ENCODE measurements around the gene GREM1.

Gene GREM1

DNA sequence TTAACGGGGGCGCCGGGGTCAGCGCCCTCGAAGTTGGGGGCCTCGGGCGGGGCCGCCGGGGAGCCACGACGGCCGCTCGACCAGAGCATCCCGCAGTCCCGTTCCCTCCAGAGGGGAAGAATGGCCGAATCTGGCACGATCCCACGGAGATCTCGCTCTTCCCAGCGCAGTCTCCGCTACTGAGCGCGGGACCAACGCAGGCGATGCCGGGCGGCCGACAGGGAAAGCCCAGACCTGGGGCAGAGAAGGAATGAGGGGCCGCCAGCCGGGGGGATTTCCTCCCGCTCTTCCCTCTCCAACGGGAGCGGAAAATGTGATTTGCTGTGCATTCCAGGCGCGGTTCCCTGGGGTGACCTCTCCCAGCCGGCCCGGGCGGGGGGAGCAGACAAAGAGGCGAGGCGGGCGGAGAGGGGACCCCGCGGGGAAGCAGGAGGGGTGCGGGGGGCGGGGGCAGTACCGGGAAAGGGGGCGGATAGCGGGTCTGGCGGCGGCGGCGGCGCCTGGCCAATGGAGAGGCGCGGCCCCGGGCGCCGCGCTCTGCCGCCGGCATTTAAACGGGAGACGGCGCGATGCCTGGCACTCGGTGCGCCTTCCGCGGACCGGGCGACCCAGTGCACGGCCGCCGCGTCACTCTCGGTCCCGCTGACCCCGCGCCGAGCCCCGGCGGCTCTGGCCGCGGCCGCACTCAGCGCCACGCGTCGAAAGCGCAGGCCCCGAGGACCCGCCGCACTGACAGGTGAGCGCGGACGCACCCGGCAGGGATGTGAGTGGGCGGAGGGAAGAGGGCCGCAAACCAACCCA lies at the start of gene GREM1:
GREM1 (plus strand) TSS at position 579 of the 801 bp plus-strand sequence. CDS start 12,687 bp downstream, outside the sequence.
- peak in 7 of 14 donors; percentile 9 to 46 (median 35) for DNase-seq

DNA sequence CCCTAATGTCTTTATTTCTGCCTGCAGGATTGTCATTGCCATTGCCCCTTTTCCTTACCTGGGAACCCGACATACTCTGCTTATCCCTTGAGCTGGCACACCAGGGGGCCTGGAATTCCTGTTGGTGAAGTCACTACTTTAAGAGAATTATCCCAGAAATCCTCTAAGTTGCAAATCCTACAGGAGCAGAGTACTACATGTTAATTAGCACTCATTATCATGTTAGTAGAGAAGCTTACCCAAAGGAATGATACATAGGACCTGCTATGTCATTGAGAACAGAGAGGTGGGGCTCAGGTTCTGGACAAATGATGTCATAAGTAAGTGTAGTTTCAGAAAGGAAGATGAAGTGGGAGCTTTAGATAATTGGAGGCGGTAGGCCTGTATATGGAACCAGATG lies 48.9 kb upstream of the GREM1 start:
- no peak for DNase-seq

DNA sequence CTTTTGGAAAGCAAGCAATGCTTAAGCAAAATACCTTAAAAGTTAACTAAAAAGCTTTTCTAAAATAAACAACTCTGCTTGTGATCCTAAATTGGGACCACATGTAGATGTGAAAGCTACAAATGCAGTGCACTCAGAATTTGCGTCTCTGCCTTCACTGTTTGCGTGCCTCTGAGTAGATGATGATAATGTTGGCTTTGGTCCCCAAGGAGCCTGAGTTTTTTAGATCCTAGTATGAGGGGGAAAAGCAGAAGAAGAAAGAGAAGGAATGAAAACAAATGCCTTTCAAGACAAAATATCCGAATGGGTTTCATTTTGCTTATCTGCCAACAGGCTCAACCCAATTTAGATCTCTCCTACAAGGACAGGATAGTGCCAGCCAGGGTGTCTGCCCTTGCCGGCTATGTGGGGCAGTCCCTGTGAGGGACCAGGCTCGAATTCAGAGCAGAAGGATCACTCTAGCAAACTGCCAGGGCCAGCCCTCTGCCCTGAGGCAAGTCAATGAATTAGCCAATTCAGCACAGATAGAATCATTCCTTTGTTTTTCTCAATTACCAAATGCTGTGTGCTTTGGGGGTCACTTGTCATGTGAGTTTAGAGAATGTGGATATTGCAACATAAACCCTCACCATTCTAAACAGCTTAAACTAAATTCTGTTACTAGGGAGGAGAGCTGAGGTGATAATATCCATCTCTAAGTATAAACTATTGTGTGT lies 47.8 kb upstream of the GREM1 start:
- DNase-seq, result peak in 11 of 14 donors; percentile 7 to 67 (median 51)

DNA sequence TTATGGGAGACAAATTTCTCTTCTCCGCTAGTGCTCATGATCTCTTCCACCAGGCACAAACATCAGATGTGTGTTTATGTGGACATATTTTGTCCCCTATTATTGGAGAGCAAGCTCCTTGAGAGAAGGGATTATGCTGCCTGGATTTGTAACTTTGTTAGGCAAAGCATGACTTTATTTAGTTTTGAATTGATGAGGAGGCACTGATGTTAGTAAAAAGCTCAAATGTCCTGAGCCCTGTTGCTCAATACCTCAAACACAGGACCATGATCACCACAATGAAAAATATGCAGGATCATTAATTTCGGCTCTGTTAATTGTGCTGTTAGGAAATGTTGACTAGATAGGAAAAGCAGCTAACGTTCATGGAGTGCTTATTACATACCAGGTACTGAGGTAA lies 47.2 kb upstream of the GREM1 start:
- peak in 2 of 14 donors; percentile 37 to 44 for DNase-seq

DNA sequence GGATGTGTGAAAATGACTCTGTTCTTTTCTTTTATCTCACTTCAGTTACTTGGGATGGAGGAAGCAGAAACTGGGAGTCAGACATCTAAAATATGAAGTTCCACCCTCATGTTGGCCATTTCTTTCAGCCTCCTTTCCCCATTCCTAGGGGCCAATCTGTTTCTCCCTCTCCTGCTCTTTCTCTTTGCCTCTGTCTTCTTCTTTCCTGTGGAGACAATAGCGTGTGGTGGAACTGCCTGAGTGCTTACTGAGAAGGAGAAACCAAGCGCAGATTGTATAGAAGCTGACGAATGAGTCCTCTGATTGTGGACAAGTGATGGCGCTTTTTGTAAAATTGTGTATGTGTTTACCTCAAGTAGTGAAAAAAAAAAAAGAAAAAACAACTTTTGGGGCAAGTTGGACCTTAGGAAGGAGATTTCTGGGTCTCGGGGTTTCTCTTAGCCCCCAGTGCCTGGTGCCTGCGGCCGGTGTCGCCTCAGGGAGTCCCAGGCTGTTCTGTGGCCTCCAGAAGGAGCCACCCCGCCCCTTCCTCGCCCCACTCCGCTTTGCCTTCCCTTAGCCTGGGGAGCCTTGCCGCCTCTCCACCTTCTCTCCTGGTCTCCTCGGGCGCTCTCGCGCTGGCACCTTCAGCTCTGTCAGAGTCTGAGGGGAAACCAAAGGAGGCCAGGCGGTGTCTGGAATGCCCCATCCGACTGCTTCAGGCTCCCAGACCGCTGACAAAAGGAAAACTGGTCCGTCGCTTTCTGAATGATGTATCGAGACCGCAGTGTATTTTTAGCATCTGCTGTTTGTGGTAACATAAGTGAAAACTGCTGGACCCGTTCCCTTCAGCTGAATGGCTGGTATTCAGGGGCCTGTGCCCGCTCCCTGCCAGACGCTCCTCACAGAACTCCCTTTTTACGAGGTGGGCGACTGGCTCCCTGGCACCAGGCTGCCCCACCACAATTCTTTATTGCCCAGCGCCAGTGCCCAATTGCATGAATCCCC lies 46.2 kb upstream of the GREM1 start:
- DNase-seq, result peak in 9 of 14 donors; percentile 13 to 60 (median 38)

DNA sequence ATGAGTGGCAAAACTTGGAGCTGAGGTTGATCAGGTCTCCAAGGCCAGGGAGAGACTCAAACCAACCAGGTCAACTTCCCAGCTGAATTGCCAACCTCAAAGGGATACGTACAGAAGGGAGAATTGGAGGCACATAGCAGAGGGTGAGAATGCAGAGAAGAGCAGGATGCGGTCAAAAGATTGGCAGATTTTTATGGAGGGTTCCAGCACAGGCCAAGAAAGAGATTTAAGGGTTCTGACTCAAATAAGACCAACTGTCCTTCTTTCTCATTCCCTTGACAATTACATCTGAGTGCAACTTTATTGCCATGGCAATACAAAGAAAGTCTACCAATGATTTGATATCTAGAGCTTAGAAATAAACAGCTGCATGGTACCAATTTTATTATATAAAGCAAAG lies 43.1 kb upstream of the GREM1 start:
- DNase-seq, result no peak

DNA sequence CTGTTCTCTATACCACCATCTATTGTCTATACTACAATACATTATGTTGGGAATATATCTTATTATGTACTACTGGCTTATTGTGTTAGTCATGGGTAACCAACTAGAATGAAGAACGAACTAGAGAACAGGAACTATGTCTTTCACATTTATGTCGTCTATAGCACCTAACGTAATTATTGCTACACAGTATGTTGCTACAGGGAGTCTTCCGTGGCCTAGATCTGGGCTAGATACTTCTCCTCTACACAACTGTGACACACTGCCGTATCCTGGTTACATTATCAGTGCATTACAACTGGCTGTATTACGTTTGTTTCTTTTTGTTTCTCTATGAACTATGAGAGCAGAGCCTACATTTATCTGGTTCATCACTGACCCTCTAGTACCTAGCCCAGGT lies 42.3 kb upstream of the GREM1 start:
- no peak for DNase-seq

DNA sequence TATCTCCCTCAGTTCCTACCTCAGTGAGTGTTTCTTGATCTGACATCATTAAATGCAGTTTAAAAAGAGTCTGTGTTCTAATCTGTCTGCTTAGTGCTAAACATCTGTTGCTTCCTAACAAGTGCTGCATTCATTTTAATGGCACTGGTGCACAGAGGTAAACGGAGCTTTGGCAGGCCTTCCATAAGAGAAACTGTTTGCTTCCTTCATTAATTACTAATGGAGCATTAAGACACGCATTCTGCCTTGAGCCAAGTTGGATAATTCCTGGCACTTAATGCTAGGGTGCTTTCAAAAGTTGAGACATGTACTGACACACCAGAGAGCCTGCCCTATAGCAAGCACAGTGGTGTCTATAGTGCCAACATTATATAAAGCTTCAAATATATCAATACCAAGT lies 41.6 kb upstream of the GREM1 start:
- no peak for DNase-seq

DNA sequence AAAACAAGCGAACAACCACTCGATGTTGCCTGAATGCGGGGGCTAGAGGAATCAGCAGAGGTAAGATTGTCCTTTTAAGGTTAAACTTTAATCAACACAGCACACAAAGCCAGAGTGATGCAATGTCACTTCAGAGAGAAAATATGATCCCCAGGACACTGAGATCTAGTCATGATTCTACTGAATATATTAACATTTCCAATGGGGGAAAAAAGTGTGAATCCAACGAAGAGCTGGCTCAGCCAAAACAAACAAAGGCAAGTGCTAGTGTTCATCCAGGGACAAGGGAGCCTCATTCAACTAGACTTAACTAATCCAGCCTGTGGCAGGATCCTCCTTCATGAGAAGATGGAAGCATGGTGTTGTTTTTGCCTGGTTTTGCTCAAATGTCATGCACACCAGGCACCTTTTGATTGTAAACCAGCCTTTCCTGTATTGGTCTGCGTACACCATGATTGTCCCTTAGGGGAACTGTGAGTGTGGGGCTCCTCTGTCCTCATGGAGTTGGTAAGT lies 40.5 kb upstream of the GREM1 start:
- DNase-seq, result no peak

DNA sequence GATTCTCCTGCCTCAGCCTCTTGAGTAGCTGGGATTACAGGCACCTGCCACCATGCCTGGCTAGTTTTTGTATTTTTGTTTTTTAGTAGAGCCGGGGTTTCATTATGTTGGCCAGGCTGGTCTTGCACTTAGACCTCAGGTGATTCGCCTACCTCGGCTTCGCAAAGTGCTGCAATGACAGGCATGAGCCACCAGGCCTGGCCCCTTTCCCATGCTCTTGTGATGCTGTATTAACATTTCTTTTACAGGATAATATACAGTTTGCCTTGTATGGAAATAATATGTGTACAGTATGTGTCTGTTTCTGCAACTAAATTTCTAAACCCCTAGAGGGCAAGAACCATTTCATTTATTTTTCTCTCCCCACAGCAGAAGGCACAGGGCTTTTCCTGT lies 38.5 kb upstream of the GREM1 start:
- DNase-seq, result no peak

DNA sequence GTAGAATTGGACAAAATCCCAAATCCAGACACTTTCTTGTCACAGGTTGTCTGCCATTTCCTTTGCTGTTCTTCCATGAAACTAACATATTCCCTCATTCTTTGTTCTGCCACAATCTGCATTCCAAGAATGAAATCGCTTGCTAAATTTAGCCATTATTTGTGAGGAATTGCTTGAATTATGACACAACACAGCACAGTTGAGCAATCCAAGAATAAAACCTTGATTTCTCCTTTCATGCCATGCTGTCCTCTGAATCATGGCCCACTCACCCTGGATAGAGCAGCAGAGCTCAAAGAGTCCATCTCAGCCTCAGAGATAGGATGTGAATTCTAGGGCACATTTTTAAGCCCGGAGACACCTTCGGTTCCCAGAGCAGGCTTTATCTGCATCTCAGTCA lies 35.2 kb upstream of the GREM1 start:
- DNase-seq, result no peak

DNA sequence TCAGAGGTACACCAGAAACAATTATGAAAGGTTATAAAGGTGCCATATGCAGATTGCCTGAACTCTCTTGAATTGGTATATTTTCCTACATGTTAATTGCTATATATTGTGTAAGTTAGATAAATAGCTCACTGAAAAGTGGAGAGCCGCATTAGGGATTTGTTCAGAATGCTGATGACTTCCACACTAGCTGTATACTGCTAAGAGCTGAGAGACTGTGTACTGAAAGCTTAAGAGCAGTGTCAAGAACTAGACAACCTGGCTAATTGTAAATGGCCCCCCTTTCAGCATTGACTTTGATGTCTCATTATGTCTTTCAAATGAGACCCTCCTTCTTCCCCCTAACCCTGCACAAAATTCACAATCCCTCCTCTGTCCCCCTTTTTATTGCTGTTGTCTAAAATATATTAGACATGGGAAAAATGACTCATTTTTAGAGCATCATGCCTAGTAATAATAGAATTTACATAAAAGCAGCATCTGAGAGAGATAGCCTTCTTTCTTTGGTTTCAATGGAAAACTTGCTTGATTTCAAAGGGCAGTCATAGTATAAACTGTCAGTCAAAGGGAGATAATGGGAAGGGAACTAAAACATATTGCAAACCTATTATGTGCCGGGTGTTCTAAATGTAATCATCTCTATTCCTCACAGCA lies 34.7 kb upstream of the GREM1 start:
- no peak for DNase-seq

DNA sequence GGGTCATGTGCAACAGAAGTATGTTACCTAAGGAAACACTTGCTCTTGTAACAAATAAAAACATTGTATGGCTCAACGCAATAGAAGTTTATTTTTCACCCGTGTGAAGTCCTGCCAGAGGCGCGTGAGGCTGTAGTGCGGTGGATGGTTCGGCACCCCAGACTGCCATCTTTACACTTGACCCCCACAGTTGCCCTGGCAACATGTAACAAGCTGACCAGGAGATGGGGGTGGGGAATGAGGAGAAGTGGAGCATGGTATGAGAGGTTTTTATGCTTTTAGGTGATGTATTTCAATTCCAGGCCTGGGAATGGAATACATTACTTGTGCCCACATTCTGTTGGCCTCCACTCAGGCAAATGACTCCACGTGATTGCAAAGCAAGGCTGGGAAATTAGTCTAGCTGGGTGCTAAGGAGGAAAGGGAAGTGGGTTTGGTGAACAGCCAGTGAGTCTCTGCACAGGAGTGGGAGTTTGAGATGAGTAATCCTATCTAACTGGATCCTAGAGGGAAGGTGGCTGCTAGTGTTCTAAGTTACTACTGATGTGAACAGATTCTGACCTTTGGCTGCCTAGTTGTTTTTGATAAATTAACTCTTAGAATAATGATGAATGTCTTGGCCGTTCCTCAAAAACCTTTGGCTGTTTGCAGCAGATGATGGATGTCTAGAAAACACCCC lies 33.8 kb upstream of the GREM1 start:
- DNase-seq, result no peak

DNA sequence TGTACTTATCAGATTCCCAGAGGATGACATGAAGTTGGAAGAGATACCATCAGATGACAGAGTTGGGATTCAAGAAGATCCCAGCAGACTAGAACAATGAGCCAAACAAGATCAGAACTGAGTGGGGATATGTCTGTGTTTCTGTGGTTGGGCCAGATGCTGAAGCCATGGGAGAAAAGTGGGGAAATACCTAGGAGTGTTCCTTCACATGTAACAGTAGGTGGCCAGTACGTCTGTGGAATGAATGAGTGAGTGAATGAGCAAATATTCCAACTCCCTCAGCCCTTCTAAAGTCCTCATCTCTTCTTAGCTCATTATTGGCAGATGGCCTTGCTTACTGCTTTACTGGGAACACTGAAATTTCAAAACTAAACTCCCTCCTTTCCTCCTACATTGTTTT lies 32.2 kb upstream of the GREM1 start:
- no peak for DNase-seq

DNA sequence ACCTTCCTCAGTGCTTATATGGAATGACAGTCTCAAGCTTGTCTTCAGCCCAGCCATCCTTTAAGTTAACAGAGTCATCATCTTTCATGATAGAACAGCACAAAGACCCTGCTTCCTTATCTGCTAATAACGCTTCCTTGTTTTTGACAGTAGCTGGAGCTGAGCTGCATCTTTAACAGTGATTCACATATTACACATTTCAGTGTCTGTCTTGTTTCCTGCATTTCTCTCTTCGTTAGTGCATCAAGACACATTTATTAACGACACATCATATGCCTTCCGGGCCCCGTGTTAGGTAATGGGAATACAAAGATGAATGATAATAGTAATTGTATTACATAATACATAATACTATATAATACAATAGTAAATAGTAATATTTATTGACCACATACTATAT lies 30.2 kb upstream of the GREM1 start:
- no peak for DNase-seq

DNA sequence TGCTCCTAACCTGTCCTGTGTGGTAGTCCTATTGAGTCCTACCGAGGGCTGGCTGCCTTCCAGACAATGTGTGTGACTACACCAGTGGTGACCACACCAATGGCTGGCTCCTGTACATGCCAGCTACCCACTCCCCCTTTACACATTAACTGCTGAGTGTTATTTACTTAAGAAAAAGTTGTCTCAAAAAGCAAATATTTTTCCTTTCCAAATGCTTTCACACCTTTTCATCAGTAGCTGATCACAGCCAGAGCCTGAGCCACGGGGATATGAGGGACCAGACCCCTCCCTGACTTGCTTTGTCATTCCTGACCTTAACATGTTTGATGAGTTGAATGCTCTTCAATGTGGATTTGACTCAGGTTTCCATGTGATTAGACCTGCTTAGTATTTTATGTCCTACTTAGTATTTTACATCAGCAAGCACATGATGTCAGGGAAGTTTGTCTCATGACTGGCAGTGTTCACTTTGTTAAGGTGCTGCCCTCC lies 29.6 kb upstream of the GREM1 start:
- DNase-seq, result no peak

DNA sequence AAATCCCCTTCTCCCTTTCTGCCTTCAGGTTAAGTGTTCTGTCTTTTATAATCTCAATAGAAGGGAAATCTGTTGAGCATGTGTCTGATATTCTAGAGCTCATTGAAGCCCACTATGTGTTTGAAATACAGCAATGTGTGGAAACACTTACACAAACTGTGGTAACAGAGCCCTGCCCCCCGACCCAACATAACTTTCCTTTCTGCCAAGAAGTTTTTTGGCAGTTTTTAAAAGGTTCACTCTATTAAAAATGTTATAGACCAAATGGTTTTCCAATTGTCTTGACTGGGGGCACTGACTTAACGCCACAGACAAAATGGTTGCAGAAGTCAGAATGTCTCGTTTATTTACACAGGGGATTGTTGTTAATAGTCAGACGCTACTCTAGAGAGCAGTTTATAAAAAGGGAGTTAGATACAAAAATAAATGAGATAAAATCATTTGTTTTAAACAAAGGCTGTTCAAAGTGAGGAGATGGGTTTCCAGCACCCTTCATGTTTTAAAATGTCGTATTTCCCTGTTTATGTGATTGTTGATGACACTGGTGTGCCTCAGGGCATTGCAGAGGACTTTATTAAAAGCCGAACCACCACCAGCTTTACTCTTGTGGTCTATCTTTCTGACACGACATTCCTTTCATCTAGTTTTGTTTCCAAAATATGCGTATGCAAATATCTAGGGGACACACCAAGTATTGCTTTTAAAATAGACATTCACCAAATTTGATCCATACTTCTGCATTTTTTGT lies 26.7 kb upstream of the GREM1 start:
- no peak for DNase-seq

DNA sequence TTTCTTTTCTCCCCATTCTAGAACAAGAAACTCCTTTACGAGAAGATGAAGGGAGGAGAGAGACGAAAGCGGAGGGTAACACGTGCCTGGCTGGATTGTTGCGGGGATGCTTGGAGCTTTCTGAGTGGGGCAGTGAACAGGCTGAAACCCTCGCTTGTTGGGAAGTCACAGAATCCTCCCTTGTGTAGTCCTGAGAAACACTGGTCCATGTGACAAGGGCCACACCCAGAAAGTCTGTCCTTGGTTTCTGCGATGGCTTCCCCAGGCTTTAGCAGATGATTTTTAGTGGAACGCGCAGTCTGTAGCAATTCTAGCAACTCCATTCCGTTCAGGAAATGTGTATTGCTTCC lies 26.1 kb upstream of the GREM1 start:
- peak in 3 of 14 donors; percentile 3 to 22 (median 9) for DNase-seq

DNA sequence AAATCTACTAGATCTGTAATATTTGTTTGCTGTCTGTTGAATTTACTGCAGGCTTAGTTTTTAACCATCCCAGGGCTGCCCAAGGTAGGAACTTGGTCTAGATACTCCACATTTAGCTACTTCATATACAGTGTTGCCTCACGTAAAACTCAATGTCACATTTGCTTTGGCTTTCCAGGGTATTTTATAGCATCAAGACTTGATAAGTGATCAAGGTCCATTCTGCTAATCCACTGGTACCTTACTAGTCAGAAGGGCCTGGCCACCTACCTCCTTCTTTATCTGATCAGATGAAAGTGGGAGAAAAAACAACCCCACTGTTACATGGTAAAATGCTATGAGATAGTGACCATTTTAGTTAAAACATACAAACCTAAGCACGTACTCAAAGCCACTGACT lies 25.5 kb upstream of the GREM1 start:
- no peak for DNase-seq

DNA sequence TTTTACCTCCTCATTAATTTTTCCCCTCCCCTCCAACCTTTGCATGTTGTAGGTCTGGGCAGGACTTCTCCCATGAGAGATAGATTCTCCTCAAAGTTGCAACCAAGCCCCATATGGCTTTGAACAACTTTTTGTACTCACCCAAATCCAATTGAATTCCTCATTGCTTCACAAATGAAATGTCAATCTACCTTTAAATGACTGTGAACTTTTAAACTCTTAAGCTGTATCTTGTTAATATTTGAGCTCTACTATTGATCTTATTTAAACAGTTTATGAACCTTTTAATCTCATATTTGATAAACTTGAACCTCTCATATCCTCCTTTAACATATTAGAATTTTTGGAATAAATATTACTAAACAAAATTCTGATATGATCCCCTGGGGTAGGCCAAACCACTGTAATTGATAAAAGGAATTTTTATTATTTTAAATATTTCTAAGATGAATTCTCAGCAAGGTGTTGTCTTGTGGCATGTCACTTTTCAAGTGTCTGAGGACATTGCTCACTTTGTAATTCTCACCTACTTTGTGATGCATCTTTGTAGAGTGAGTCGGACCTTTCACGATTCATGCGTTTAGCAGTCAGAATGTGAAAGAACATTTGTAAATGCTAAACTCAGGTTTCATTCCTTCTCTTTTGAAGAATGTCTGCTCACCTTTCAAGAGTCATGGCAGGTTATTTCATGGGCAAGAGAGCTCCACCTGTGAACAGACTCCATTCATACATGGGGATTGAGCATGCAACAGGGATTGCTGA lies 23.4 kb upstream of the GREM1 start:
- DNase-seq, result no peak
